Urinary bladder (tissue), 4 donors: ENCODE results near the gene MUC2. TPM values are rescaled to one million over a fixed set of nuclear protein-coding genes. Genes with fewer than 3 reads are reported as not detected.

Experiments used
- DNase-seq: peaks from one replicate; pipeline ENCODE4 v3.0.0-alpha.2; 2015; ENCODE audit errors: extremely low spot score
- H3K27ac ChIP-seq: one replicate; pipeline ENCODE4 v1.5.1; 2013; ENCODE audit warnings: low read depth, mild to moderate bottlenecking, moderate library complexity
- H3K36me3 ChIP-seq: one replicate; pipeline ENCODE4 v1.6.1; 2013; ENCODE audit warnings: mild to moderate bottlenecking, moderate library complexity; ENCODE audit not compliant: insufficient read depth
- H3K4me1 ChIP-seq: one replicate; pipeline ENCODE4 v1.6.1; 2013; ENCODE audit warnings: mild to moderate bottlenecking, moderate library complexity; ENCODE audit not compliant: insufficient read depth
- H3K4me3 ChIP-seq: one replicate; pipeline ENCODE4 v1.5.1; 2013; ENCODE audit warnings: low read depth, low read length
- WGBS: extraction: QIAGEN DNeasy Blood & Tissue Kit; methylation state at CpG from one replicate; pipeline ENCODE4 v1.1.7; 2013; 5-methylcytosine and 5-hydroxymethylcytosine counted together
- polyA plus RNA-seq: library from polyadenylated mRNA; stranded (reverse); fragments of 200-250 nt; gene quantifications from one replicate; pipeline ENCODE4 v1.2.3, GENCODE V29; 2013
- total RNA-seq: library from RNA; depleted of rRNA; stranded (reverse); fragments of >200 nt; gene quantifications from one replicate; pipeline ENCODE4 v1.2.3, GENCODE V29; 2014
- donor health status: healthy with polysubstance abuse.
- donor health status: healthy.

The MUC2 gene
- total and polyA plus RNA-seq, 2 donors: 0.01 TPM; not detected in 1

DNA sequence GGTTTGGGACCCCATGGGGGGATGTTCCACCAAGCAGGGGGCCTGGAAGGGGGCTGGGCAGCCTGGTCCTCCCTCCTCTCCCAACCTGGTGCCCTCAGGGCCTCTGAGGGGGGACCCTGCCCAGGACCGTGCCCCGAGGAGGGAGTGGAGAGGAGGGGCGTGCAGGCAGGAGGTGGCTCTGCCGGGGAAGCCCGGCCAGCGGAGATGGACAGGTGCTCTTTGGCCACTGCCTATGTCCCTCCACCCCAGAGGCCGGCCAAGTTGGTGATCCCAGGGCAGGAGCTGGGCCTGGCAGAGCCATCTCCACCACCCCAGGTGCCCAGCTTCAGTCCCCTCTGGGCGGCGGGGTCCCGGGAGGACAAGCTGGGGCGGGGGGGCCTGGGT lies 2.4 kb downstream of the MUC2 start:
- Histone ChIP-seq H3K27ac (no peak overlapping the region), H3K36me3 (no peaks in the 10 kb centered on the region), H3K4me3 (no peak overlapping the region), H3K4me1 (no peaks in the 10 kb centered on the region)
- 77% methylated on average over 11 of the region's 11 CpGs for WGBS
- no peak for DNase-seq

DNA sequence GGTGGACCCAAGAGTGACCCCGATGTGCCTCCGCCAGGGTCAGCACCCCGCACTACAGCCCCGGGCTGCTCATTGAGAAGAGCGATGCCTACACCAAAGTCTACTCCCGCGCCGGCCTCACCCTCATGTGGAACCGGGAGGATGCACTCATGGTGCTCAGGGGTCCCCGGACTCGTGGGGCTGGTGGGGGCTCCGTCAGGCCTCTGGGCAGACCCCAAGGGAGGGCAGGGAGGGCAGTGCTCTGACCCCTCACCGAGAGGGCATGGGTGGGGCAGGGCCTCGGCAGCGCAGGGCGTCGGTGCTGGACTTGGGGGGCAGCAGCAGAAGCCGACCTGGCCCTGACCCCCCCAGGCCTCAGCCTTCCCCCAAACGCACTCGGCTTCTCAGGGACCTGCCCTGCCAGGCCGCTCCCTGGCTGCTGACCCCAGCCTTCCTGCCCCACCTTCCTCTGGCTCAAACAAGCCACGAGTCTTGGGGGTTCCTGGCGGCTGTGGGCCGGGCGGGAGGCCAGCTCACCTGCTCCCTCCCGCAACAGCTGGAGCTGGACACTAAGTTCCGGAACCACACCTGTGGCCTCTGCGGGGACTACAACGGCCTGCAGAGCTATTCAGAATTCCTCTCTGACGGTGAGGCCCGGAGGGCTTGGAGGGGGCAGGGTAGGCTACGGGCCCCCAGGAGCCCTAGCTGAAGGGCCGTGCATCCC lies 2.9 kb downstream of the MUC2 start:
- no peak for DNase-seq
- H3K36me3 ChIP-seq: no peaks in the 10 kb centered on the region
- 76% methylated on average over 33 of the region's 33 CpGs for WGBS
- no peak overlapping the region for H3K27ac ChIP-seq
- no peaks in the 10 kb centered on the region for H3K4me1 ChIP-seq
- no peak overlapping the region for H3K4me3 ChIP-seq

DNA sequence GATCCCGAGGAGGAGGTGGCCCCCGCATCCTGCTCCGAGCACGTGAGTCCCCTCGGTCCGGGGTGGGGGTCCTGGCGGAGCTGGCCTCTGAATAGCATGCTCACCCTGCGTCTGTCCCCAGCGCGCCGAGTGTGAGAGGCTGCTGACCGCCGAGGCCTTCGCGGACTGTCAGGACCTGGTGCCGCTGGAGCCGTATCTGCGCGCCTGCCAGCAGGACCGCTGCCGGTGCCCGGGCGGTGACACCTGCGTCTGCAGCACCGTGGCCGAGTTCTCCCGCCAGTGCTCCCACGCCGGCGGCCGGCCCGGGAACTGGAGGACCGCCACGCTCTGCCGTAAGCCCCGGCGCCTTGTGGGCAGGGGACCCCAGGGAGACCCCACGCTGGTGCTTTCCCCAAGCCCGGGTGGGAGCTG lies 3.5 kb downstream of the MUC2 start:
- no peak for DNase-seq
- H3K27ac ChIP-seq: no peak overlapping the region

DNA sequence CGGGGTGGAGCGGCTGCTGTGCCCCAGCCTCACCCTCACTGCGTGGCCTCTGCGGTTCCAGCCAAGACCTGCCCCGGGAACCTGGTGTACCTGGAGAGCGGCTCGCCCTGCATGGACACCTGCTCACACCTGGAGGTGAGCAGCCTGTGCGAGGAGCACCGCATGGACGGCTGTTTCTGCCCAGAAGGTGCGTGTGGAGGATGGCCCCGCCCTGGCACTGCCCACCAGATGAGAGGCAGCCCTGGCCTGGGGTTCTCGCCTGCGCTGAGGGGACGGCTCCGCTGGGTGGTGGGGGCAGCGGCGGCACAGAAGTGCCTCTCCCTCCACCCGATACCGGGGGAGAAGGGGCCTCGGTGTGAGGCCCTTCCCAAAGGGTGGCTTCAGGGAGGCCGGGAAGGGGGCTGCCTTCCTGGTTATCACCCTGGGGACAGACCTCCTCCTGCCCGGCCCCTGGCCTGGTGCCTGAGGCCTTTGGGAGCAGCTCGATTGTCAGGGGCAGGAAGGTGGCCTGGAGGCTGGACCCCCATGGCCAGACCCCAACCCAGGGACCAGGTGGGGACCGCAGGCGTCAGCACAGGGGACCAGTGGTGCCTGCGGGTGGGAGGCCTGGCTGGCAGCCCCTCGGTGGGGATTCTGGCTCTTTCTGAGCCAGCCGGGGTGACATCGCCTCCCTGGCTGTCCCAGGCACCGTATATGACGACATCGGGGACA lies 7.1 kb downstream of the MUC2 start:
- no peak for DNase-seq

More for the DNA sequence above, 3.5 kb downstream of the MUC2 start:
- no peak overlapping the region for H3K4me3 ChIP-seq
- no peaks in the 10 kb centered on the region for H3K4me1 ChIP-seq
- H3K36me3 ChIP-seq: no peaks in the 10 kb centered on the region
- WGBS: 87% methylated on average over 39 of the region's 39 CpGs

DNA sequence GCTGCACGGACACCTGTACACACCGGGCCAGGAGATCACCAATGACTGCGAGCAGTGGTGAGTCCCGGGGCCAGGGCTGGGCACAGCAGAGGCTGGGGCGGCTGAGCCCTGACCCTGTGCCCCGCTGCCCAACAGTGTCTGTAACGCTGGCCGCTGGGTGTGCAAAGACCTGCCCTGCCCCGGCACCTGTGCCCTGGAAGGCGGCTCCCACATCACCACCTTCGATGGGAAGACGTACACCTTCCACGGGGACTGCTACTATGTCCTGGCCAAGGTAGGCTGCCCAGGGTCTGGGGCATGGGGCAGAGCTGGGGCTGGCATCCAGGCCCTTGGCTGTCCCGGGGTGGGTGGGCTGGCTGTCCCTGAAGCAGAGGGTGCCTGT lies 7.7 kb downstream of the MUC2 start:
- Histone ChIP-seq H3K36me3 (no peaks in the 10 kb centered on the region), H3K4me1 (no peaks in the 10 kb centered on the region), H3K4me3 (no peak overlapping the region), H3K27ac (no peak overlapping the region)
- 93% methylated on average over 14 of the region's 14 CpGs for WGBS
- no peak for DNase-seq

More for the DNA sequence above, 7.1 kb downstream of the MUC2 start:
- Histone ChIP-seq H3K4me1 (no peaks in the 10 kb centered on the region), H3K36me3 (no peaks in the 10 kb centered on the region), H3K4me3 (no peak overlapping the region), H3K27ac (no peak overlapping the region)
- WGBS: 79% methylated on average over 33 of the region's 33 CpGs

DNA sequence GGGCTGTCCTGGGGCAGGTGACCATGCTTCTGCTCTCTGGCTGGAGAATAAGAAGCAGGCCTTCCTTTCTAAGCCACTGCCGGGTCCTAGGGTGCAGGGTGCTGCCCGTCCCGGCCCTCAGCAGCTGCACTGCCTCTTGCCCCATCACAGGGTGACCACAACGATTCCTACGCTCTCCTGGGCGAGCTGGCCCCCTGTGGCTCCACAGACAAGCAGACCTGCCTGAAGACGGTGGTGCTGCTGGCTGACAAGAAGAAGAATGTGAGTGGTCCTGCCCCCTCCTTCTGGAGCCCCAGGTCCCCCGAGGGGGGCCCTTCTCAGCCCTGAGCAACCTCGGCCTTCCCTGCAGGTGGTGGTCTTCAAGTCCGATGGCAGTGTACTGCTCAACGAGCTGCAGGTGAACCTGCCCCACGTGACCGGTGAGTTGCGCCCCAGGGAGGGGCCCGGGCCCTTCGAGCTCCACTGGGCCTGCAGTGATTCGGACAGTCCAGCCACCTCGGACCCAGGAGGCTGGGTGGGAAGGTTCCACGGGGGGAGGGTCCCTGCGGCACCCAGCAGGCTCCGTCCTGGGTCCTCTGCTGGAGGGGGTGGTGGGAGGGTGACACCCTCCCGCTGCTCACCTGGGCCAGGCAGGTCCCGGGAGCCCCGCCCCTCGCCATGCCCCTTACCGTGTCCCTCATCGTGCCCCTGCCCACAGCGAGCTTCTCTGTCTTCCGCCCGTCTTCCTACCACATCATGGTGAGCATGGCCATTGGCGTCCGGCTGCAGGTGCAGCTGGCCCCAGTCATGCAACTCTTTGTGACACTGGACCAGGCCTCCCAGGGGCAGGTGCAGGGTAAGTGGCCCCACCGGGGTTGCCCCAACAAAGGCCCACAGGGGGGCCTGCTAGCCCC lies 8.3 kb downstream of the MUC2 start:
- H3K36me3 ChIP-seq: no peaks in the 10 kb centered on the region
- 76% methylated on average over 33 of the region's 33 CpGs for WGBS
- no peaks in the 10 kb centered on the region for H3K4me1 ChIP-seq
- DNase-seq: no peak
- H3K4me3 ChIP-seq: no peak overlapping the region
- no peak overlapping the region for H3K27ac ChIP-seq

DNA sequence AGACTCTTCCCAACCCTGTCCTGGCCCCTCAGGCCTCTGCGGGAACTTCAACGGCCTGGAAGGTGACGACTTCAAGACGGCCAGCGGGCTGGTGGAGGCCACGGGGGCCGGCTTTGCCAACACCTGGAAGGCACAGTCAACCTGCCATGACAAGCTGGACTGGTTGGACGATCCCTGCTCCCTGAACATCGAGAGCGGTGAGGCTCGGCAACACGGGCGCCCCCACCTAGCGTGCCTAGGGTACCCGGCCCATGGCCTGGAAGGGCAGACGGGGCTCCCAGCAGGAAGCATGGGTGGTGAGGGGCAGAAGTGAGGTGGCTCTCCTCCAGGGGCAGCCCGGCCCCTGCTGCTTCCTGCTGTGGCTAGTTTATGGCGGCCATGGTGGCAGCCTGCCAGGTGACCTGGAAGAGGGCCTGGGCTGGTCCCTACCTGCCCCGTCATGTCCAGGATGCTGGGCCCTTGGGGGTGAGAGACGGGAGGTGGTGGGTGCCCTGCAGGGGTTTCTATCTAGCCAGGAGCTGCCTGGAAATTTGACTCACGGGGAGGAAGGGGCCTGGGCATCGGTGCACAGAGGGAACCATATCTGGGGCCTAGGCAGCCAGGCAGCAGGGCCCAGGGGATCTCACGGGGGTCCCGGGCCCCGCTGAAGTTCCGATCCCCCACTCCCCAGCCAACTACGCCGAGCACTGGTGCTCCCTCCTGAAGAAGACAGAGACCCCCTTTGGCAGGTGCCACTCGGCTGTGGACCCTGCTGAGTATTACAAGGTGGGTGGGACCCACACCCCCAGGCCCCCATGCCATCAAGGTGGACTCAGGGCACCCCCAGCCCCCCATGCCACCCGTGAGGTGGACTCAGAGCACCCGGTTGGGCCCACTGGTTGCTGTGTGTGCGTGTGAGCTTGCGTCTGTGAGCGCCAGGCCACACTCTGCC lies 9.2 kb downstream of the MUC2 start:
- H3K4me3 ChIP-seq: no peak overlapping the region
- DNase-seq: no peak
- H3K27ac ChIP-seq: no peak overlapping the region
- H3K36me3 ChIP-seq: no peaks in the 10 kb centered on the region
- H3K4me1 ChIP-seq: no peaks in the 10 kb centered on the region
- 74% methylated on average over 34 of the region's 34 CpGs for WGBS

DNA sequence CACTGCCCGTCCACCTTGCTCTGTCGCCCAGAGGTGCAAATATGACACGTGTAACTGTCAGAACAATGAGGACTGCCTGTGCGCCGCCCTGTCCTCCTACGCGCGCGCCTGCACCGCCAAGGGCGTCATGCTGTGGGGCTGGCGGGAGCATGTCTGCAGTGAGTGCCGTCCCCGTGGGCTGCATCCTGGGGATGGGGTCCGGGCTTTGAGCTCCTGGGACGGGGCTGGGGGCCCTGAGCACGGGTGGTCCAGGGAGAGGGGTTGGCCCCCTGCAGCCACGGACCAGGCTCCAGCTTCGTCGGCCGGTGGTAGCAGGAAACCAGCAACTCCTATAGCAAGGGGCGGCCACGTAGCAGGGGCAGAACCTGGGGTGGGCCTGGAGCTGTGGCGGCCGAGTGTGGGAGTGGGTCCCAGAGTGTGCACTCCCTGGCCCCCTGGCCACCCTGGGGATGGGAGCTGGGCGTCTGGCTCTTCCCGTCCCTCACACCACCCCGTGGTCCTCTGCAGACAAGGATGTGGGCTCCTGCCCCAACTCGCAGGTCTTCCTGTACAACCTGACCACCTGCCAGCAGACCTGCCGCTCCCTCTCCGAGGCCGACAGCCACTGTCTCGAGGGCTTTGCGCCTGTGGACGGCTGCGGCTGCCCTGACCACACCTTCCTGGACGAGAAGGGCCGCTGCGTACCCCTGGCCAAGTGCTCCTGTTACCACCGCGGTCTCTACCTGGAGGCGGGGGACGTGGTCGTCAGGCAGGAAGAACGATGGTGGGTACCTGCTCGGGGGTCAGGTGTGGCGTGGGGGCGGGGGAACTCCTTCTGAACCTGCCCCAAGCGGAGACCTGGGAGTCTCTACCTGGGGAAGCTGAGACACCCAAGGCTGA lies 10.1 kb downstream of the MUC2 start:
- no peak for DNase-seq
- Histone ChIP-seq H3K27ac (no peak overlapping the region), H3K36me3 (no peaks in the 10 kb centered on the region), H3K4me1 (no peaks in the 10 kb centered on the region), H3K4me3 (no peak overlapping the region)
- WGBS: 76% methylated on average over 49 of the region's 49 CpGs

DNA sequence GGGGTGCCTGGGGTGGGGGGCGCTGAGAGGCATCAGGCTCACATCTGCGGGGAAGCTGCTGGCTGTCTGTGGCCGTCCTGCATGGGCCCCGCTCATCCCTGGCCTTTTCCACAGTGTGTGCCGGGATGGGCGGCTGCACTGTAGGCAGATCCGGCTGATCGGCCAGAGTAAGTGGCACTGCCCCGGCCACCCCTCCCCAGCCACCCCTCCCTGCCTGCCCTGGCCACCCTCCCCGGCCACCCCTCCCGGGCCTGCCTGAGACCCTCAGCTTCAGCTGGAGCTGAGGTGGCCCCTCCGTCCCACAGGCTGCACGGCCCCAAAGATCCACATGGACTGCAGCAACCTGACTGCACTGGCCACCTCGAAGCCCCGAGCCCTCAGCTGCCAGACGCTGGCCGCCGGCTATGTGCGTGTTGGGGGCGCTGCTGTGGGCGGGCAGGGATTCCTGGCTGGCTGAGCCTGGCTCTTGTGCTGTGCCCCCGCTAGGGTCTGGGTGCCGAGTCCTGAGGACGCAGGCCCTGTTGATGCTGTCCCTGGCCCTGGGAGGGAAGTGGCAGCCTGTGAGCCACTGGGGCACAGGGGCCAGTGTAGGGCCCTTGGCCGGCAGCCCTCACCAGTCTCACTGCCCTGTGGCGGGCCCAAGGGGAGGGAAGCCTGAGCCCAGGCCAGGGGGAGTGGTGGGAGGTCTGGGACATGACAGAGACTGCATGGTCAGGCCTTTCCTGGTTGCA lies 10.9 kb downstream of the MUC2 start:
- WGBS: 85% methylated on average over 26 of the region's 26 CpGs
- Histone ChIP-seq H3K36me3 (no peaks in the 10 kb centered on the region), H3K4me3 (no peak overlapping the region), H3K4me1 (no peaks in the 10 kb centered on the region), H3K27ac (no peak overlapping the region)
- no peak for DNase-seq

DNA sequence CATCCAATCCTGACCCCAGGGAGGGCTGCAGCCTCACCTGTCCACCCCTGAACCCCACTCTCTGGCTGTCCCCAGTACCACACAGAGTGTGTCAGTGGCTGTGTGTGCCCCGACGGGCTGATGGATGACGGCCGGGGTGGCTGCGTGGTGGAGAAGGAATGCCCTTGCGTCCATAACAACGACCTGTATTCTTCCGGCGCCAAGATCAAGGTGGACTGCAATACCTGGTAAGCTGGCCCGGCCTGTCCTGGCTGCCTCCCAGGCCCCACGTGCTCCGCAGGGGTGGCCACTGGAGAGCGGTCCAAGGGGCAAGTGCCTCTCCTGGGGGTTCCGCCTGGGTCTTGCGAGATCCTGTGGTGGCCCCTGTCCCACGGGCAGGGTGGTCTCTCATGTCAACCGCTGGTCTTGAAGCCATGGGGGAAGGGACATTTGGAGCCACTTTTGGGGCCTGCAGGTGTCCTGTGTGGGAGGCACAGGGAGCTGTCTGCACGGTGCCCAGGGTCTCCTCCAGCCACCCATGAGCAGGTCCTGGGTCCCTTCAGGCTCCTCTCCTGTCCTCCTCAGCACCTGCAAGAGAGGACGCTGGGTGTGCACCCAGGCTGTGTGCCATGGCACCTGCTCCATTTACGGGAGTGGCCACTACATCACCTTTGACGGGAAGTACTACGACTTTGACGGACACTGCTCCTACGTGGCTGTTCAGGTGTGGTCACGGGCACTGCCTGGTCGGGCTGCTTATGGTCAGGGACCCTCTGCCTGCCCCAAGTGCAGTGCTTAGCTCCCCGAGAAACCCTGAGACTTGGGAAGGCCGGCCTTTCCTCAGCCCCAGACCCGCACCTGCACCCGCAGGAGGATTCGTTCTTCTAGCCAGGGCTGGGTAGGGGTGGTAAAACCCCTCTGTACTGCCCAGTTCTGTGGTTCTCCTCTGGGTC lies 11.8 kb downstream of the MUC2 start:
- DNase-seq: no peak
- 89% methylated on average over 31 of the region's 31 CpGs for WGBS
- H3K4me1 ChIP-seq: no peaks in the 10 kb centered on the region
- H3K36me3 ChIP-seq: no peaks in the 10 kb centered on the region
- H3K4me3 ChIP-seq: no peak overlapping the region
- no peak overlapping the region for H3K27ac ChIP-seq
